Activated CD4-positive, alpha-beta T cell treated with anti-CD3 and anti-CD28 coated beads, Interleukin-2, amount 10 ng/mL, durations not matched to agents 24 days and 14 days (primary cell): ENCODE results near the gene CPE. TPM values are rescaled to one million over a fixed set of nuclear protein-coding genes. Genes with fewer than 3 reads are reported as not detected.
"Not testable (repeated sequence)": the region's sequence is repeated elsewhere in the genome, so short reads cannot be mapped to it uniquely, and the experiment has no call there.

Experiments
- DNase-seq: peaks from one replicate; pipeline ENCODE4 v3.0.0; 2022
- H3K27ac Mint-ChIP-seq: one replicate; pipeline ENCODE4 v1.8.0; 2022; ENCODE audit warnings: mild to moderate bottlenecking, mixed read lengths
- H3K27me3 Mint-ChIP-seq: one replicate; pipeline ENCODE4 v1.8.0; 2022; ENCODE audit warnings: mixed read lengths
- H3K36me3 Mint-ChIP-seq: one replicate; pipeline ENCODE4 v1.8.0; 2022; ENCODE audit warnings: low read depth, mild to moderate bottlenecking, mixed read lengths
- H3K4me1 Mint-ChIP-seq: one replicate; pipeline ENCODE4 v1.8.0; 2021; ENCODE audit warnings: mixed read lengths
- H3K4me3 Mint-ChIP-seq: one replicate; pipeline ENCODE4 v1.8.0; 2022; ENCODE audit warnings: mild to moderate bottlenecking, moderate library complexity, mixed read lengths
- H3K9me3 Mint-ChIP-seq: one replicate; pipeline ENCODE4 v1.8.0; 2021; ENCODE audit warnings: mixed read lengths
- intact Hi-C: fragments of 100-400 bp; cut with micrococcal nuclease; formaldehyde crosslinking; loops from one replicate; pipeline ENCODE4 v1.15.1; 2023
- total RNA-seq: library from RNA; stranded (reverse); gene quantifications from 2 replicates; pipeline ENCODE4 v1.2.3, GENCODE V29; 2022

Gene CPE
- not detected in 2 replicates for total RNA-seq

DNA sequence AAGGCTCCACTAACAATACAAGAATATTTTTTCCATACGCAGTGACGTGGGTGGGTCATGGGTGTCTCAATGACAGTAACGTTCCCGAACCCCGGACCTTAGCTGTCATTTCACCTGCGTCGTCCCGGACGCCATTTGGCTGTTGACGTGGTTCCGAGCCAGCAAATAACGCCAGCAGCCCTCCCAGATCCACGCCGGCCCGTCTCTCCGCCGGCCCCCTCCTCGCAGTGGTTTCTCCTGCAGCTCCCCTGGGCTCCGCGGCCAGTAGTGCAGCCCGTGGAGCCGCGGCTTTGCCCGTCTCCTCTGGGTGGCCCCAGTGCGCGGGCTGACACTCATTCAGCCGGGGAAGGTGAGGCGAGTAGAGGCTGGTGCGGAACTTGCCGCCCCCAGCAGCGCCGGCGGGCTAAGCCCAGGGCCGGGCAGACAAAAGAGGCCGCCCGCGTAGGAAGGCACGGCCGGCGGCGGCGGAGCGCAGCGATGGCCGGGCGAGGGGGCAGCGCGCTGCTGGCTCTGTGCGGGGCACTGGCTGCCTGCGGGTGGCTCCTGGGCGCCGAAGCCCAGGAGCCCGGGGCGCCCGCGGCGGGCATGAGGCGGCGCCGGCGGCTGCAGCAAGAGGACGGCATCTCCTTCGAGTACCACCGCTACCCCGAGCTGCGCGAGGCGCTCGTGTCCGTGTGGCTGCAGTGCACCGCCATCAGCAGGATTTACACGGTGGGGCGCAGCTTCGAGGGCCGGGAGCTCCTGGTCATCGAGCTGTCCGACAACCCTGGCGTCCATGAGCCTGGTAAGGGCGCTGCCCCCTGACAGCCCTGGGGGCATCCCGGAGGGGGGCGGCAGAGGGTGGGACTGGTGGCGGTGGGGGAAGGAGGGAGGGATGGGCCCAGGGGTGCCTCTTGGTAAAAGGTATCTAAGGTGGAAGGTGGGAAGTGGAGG is at the start of gene CPE:
Gene CPE, plus strand, starts transcription at position 264 of the 933 bp plus-strand sequence. Its CDS starts 214 bp downstream, at position 478.
- Mint-ChIP-seq H3K27me3 (peaks cover 82% of the 10 kb centered on the region), H3K4me3 (peak within 1 kb of the TSS; percentile 77), H3K36me3 (no peaks in the 10 kb centered on the region), H3K9me3 (peaks cover 4% of the 10 kb centered on the region), H3K4me1 (peaks cover 8% of the 10 kb centered on the region), H3K27ac (no peak within 1 kb of the TSS)
- intact Hi-C loops, result no loop called here
- DNase-seq, result peak; percentile 84

DNA sequence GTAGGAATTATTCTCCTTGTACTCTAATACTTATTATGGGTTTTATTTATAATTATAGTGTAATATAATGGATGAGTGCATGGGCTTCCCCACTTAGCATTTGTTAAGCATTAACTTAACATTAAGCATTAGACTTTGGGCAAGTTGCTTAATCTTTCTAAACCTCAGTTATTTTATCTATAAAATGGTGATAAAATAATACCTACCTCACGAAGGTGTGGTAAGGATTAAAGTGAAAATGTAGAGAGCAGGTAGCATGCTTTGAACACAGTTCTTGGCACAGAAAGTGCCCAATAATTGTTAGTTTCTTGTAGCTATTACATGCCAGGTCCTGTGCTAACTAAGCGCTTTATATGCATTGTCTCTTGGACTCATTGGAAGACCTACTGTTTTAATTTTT is 48.7 kb upstream of the CPE start:
- DNase-seq, result no peak
- Mint-ChIP-seq H3K27me3 (no peaks in the 10 kb centered on the region), H3K4me1 (peaks cover 48% of the 10 kb centered on the region), H3K27ac (peak overlapping the region; percentile 79), H3K36me3 (peaks cover 41% of the 10 kb centered on the region), H3K4me3 (peak overlapping the region; percentile 73), H3K9me3 (no peaks in the 10 kb centered on the region)
- intact Hi-C loops, result loop anchor here (10.0 kb wide), 1 partner anchor 45 kb away; no protein-coding TSS in a partner anchor

DNA sequence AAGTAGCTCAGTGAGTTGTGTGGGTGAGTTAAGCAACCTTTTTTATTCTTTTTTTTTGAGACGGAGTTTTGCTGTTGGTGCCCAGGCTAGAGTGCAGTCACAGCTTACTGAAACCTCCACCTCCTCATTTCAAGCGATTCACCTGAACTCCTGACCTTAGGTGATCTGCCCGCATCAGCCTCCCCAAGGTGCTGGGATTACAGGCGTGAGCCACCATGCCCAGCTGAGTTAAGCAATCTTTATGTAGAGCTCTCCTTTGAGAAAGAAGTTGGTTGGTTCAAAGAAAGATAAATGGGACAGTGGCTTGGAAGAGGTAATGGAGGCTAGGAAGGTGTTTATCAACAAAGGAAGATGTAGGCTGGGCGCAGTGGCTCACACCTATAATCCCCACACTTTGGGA is 48.1 kb upstream of the CPE start:
- Mint-ChIP-seq H3K4me3 (peak overlapping the region; percentile 73), H3K4me1 (peaks cover 48% of the 10 kb centered on the region), H3K27ac (peak overlapping the region; percentile 79), H3K9me3 (no peaks in the 10 kb centered on the region), H3K27me3 (no peaks in the 10 kb centered on the region), H3K36me3 (peaks cover 46% of the 10 kb centered on the region)
- intact Hi-C loops, result loop anchor here (10.0 kb wide), 1 partner anchor 46 kb away; no protein-coding TSS in a partner anchor
- DNase-seq, result no peak

DNA sequence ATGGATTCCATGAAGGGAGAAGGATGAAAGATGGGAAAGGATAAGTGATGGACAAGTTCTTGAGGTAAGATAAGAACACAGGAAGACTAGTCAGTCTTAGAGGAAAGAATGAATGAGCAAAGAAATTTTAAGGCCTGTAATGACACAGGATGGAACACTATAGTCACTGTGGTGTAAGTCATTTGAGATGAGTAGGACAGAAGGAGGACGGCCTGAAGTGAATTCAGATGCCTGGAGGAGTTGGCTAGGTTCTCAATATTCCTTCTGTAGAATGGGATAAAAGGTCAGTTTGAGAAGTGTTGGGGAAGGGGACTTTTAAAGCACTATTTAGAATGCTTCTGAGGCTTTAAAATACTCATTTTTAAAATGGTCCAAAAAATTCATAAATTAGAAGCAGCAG is 47.4 kb upstream of the CPE start:
- Mint-ChIP-seq H3K4me1 (peaks cover 41% of the 10 kb centered on the region), H3K4me3 (peak overlapping the region; percentile 73), H3K36me3 (peaks cover 47% of the 10 kb centered on the region), H3K9me3 (no peaks in the 10 kb centered on the region), H3K27ac (peak overlapping the region; percentile 79), H3K27me3 (no peaks in the 10 kb centered on the region)
- intact Hi-C loops, result loop anchor here (10.0 kb wide), 1 partner anchor 47 kb away; no protein-coding TSS in a partner anchor
- no peak for DNase-seq

DNA sequence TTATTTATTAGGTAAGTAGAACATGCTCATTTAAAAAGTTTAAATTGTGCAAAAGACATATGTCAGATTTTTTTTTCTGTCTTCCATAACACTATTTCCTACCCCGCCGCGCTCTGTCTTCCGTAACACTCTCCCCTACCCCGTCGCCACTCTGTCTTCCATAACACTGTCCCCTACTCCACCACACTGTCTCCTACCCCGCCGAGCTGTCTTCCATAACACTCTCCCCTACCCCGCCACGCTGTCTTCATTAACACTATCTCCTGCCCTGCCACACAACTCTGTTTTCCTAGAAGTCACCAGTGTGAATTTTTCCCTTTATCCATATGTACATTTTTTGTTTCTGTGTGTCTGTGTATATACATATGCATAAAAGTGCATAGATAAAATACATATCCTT is 47.0 kb upstream of the CPE start:
- intact Hi-C loops, result loop anchor here (10.0 kb wide), 1 partner anchor 47 kb away; no protein-coding TSS in a partner anchor
- Mint-ChIP-seq H3K27ac (peak overlapping the region; percentile 79), H3K4me3 (peak overlapping the region; percentile 73), H3K4me1 (peaks cover 43% of the 10 kb centered on the region), H3K9me3 (no peaks in the 10 kb centered on the region), H3K36me3 (peaks cover 52% of the 10 kb centered on the region), H3K27me3 (no peaks in the 10 kb centered on the region)
- no peak for DNase-seq

DNA sequence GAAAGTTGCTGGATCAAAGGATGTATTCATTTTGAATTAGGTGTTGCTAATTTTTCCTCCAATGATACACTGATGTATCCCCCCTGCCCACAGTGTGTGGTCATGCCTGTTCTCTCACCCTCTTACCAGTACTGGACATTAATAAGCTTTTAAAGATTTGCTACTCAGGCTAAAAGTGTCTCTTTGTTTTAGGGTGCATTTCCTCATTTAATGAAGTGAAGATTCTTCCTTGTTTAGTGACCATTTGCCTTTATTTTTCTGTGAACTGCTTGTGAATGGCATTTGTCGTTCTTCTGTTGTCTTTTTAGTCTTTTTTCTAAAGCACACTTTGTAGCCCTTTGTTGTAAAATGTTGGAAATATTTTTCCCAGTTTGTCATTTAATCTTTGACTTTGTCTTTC is 46.3 kb upstream of the CPE start:
- intact Hi-C loops, result loop anchor here (10.0 kb wide), 1 partner anchor 48 kb away; no protein-coding TSS in a partner anchor
- peaks cover 45% of the 10 kb centered on the region for H3K4me1 Mint-ChIP-seq
- no peaks in the 10 kb centered on the region for H3K27me3 Mint-ChIP-seq
- peak overlapping the region; percentile 79 for H3K27ac Mint-ChIP-seq
- H3K9me3 Mint-ChIP-seq, result no peaks in the 10 kb centered on the region
- peak overlapping the region; percentile 73 for H3K4me3 Mint-ChIP-seq
- no peak for DNase-seq
- H3K36me3 Mint-ChIP-seq, result peaks cover 55% of the 10 kb centered on the region

DNA sequence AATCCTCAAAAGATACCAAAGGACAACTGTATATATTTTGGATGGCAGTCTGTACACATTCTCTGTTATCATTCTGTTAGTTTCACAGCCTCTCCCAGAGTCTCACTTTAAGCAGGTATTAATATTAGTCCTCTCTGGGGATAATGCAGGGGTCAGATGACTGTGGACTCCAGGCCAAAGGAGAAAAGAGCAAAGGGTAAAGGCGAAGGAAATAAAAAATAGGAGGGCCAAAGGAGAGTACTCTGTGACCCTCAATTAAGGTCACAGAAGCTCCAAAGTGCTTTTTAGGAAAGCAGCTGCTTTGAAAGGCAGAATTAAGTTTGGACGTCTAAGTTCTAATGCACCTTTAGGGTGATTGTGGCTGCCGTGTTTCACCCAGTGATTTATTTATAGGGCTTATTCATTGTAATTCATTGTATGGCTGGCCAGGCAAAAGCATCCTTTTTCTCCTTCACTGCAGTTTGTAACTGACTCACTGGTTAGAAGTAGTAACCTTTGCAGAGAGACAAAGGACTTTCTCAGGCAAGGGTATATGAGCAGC is 43.6 kb upstream of the CPE start:
- intact Hi-C loops, result loop anchor here (10.0 kb wide), 1 partner anchor 50 kb away; no protein-coding TSS in a partner anchor
- Mint-ChIP-seq H3K4me1 (peaks cover 45% of the 10 kb centered on the region), H3K9me3 (no peaks in the 10 kb centered on the region), H3K4me3 (no peak overlapping the region), H3K27ac (peak overlapping the region; percentile 40), H3K27me3 (no peaks in the 10 kb centered on the region), H3K36me3 (peaks cover 63% of the 10 kb centered on the region)
- DNase-seq, result no peak

DNA sequence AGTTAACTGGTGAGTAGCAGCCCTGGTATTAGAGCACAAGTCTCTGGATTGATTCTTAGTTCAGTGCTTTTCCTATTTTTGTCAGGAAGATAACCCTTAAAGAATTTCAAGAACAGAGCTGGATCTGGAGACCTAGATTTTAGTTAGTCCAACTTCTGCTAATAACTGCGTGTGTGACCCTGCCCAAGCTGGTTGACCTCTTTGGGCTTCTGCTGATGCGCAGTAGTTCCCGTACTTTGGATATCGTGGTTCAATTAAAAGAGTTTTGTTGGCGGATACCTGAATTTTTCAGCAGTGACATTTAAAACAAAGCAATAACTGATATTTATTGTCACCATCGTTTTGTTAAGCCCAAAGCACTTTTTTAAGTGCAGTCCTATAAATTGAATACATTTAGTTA is 42.1 kb upstream of the CPE start:
- intact Hi-C loops, result loop anchor here (10.0 kb wide), 1 partner anchor 52 kb away; no protein-coding TSS in a partner anchor
- no peaks in the 10 kb centered on the region for H3K9me3 Mint-ChIP-seq
- H3K36me3 Mint-ChIP-seq, result peaks cover 58% of the 10 kb centered on the region
- H3K4me3 Mint-ChIP-seq, result no peak overlapping the region
- DNase-seq, result no peak
- H3K27me3 Mint-ChIP-seq, result no peaks in the 10 kb centered on the region
- peaks cover 30% of the 10 kb centered on the region for H3K4me1 Mint-ChIP-seq
- H3K27ac Mint-ChIP-seq, result no peak overlapping the region

DNA sequence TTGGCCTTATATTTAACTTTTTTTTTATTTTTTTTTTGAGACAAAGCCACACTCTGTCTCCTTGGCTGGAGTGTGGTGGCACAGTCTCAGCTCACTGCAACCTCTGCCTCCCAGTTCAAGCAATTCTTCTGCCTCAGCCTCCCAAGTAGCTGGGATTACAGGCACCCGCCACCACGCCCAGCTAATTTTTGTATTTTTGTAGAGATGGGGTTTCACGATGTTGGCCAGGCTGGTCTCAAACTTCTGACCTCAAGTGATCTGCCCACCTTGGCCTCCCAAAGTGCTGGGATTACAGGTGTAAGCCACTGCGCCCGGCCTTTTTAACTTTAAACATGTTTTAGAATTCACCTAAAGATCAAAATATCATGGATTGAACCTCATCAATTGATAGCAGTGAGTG is 36.5 kb upstream of the CPE start:
- H3K4me3 Mint-ChIP-seq, H3K27ac Mint-ChIP-seq, DNase-seq, H3K9me3 Mint-ChIP-seq, intact Hi-C loops, H3K27me3 Mint-ChIP-seq, H3K4me1 Mint-ChIP-seq: not testable (repeated sequence)
- peaks cover 35% of the 10 kb centered on the region for H3K36me3 Mint-ChIP-seq

DNA sequence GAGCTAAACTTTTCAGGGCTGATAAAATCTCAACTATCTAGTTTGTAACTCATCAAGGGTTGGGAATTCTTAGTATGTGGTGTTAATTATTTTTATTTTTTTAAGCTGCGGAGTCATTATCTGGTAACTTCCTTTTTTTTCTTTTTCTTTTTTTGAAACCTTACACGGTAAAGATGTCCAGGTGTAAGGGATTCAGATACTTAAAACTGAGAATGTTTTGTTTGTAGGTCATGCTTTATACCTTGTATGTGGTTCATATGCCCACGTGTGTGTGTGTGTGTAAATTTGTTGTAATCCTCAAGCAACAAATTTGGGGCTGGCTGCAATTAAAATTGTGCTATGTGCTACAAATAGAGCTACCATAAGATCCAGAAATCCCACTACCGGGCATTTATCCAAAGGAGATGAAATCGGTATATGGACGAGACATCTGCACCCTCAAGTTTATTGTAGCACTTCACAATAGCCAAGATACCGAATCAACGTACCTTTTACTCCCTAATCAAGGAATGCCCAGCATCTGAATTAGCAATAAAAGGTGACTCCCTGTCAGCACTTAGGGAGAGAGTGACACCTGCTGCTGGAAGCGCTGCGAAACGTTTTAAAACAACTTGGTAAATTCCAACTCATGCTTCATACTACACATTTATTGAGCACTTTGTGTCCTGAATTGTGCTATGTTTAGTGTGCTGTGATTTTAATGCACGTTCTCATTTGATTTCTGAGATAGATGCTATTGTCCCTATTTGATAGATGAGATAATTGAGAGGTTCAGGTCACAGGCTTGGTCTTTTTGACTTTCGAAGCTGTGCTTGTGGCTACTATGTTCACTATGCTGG is 35.2 kb upstream of the CPE start:
- H3K9me3 Mint-ChIP-seq, result no peaks in the 10 kb centered on the region
- peak; percentile 66 for DNase-seq
- peaks cover 2% of the 10 kb centered on the region for H3K4me1 Mint-ChIP-seq
- no peaks in the 10 kb centered on the region for H3K27me3 Mint-ChIP-seq
- intact Hi-C loops, result loop anchor here (1.0 kb wide), 1 partner anchor 212 kb away; no protein-coding TSS in a partner anchor
- H3K36me3 Mint-ChIP-seq, result peaks cover 28% of the 10 kb centered on the region
- H3K4me3 Mint-ChIP-seq, result no peak overlapping the region
- no peak overlapping the region for H3K27ac Mint-ChIP-seq

DNA sequence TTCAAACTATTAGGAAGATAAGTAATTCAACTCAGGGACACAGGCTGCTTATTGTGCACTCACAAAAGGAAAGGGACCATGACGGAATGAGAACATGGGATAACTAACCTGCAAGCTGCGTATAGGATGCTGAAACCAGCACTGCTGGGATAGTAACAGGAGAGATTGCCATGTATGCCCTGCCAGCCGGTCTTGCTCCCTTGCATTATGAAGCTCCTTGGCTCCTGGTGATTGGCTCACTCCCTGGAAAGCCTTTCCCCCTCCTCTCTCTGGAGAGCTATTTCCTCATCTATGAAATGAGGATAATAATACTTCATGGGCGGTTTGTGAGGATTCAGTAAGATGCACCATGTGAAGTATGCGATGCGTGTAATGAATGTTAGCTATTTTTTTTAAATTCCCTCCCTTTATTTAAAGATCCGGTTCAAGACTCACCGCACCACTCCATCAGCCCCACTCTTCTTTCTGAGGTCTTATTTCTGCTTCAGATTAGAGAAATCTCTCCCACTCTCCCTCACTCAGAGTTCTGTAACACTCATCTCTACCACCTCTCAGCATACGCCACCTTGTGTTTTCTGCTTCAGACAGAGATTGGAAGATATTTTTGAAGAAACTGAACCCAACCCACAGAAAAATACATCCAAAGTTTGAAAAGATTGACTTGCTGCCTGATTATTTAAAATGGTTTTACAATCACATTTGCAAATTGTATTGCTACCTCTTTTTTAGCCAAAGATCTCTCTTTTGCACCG is 33.0 kb upstream of the CPE start:
- Mint-ChIP-seq H3K36me3 (peaks cover 18% of the 10 kb centered on the region), H3K4me3 (no peak overlapping the region), H3K4me1 (peaks cover 2% of the 10 kb centered on the region), H3K27me3 (peaks cover 2% of the 10 kb centered on the region), H3K9me3 (no peaks in the 10 kb centered on the region), H3K27ac (no peak overlapping the region)
- intact Hi-C loops, result no loop called here
- DNase-seq, result no peak

DNA sequence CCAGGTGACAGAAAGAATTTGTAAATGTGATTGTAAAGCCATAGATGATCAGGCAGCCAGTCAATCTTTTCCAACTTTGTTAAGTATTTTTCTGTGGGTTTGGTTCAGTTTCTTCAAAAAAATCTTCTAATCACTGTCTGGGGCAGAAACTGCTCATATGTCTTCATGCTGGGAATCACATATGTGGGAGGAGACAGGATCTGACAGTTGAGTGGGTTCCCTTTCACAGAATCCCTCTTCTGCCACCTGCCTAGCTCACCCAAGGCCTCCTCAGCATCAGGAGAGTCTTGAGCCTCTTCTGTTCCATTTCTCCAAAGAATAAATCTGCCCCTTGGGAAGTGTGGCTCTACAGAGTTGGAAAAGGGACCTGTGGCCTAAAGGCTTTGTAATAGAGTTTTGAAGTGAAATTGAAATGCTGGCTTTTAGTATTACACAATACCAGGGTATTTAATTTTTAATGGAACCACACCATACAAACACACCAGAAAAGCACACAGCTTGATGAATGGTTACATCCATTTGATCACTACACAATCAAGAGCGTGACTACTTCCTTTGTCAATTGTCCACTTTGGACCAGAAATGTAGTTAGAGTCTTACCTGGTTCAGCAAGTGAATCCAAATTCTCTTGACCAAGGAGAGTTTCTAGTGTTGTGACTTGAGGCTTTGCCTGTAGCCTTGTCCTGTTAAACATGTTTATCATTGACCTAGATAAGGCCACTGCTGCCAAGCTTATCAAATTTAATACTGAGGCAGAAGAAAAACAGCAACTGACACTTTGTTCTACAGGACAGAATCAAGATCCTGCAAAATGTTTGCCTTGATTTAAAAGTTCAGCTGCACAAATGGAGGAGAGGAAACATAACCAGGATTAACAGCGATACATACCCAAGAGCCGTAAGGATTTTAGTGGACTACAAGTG is 30.9 kb upstream of the CPE start:
- H3K27me3 Mint-ChIP-seq, result peaks cover 6% of the 10 kb centered on the region
- intact Hi-C loops, result no loop called here
- H3K36me3 Mint-ChIP-seq, result peaks cover 8% of the 10 kb centered on the region
- no peak overlapping the region for H3K27ac Mint-ChIP-seq
- H3K9me3 Mint-ChIP-seq, result no peaks in the 10 kb centered on the region
- H3K4me3 Mint-ChIP-seq, result no peak overlapping the region
- H3K4me1 Mint-ChIP-seq, result peaks cover 2% of the 10 kb centered on the region
- no peak for DNase-seq
